Measurements from ENCODE around the gene CIT. TPM values are rescaled to one million over a fixed set of nuclear protein-coding genes. Genes with fewer than 3 reads are reported as not detected.
"Not testable (repeated sequence)": the region's sequence is repeated elsewhere in the genome, so short reads cannot be mapped to it uniquely, and the experiment has no call there.

CIT gene
- polyA plus RNA-seq (ENCODE audit: insufficient read length) = 8.1 TPM

DNA sequence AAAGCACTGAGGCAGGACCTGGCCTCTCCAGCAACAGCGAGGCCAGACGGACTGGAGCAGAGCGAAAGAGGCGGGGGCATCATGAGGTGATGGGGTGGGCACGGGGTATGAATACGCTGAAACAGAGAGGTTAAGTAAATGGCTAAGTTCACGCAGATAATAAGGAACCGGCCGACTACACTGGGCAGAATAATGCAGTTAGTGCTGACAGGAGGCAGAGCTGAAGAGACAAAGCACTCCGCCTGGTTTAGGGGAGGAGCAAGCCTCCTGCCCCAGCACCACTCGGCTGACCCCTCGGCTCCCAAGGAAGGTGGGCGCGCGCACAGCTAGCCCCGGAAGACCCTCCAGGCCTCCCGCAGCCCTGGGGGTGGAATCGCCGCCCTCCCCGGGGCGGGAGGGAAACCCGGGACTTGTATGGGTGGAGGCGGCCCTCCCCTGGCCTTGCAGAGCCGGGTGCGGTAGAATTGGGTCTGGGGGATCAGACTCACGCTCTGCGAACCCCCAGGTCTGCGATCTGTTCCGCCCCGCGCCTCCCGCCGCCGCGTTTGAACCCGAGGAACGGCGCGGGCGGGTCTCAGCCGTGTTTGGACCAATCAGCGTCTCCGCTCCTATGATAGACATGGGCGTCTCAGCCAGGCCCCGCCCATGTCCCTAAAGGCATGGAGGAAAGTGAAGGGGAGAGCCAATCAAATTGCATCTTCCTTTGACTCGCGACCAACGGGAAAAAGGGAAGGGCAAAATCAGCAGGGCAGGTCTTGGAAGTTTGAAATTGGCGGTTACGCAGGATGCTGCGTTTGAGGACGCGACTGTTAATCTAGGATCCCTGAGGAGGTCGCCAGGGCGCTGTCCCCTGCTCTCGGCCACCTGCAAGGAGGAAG, at the start of gene CIT:
Gene CIT (minus strand): TSS at position 560 of the 878 bp plus-strand sequence. CDS start 1,152 bp downstream, outside the sequence.
- peak; percentile 81 for DNase-seq (ENCODE audit: low read depth)

DNA sequence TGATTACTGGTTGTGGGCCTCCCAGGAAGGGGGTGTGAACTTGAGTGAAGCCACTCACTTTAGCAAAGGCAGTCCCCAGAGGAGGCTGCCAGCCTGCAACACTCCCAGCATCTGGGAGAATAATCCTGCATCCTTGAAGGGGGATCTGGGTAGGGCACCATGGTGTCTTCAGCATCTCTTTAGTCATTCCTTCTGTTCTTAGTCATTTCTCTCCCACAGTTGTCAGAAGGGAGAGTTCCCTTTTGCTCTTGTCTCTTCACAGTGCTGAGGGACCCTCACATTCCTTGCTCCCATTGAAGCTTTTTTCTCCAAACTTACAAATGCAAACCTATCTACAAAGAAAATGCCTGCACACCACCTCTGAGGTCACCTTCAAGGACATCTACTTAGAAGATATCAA, 48.1 kb upstream of the CIT start:
- no peak for DNase-seq (ENCODE audit: low read depth)

GRCh38 chr12:119920064-119920463, 42.9 kb upstream of the CIT start:
- DNase-seq (ENCODE audit: low read depth) = no peak

DNA sequence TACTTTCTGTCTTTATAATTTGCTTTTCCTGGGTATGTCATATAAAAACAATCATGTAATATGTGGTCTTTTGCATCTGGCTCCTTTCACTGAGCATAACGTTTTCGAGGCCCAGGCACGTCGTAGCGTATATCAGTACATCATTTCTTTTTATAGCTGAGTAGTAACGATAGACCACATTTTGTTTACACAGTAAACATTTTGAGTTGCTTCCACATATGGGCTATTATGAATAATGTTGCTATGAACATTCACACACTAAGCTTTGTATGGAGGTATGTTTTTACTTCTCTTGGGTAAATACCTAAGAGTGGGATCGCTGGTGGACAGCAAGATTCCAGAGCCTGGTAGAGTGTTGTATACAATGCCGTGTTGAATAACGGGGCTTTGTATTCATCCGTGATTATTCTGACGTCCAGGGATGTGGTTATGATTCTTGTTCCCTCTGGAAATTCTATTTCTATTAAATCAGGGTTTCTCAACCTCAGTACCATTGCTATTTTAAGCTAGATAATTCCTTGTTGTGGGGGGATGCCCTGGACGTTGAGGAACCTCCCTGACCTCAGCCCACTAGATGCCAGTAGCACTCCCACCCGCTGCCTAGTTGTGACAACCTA, 38.9 kb upstream of the CIT start:
- no peak for DNase-seq (ENCODE audit: low read depth)

DNA sequence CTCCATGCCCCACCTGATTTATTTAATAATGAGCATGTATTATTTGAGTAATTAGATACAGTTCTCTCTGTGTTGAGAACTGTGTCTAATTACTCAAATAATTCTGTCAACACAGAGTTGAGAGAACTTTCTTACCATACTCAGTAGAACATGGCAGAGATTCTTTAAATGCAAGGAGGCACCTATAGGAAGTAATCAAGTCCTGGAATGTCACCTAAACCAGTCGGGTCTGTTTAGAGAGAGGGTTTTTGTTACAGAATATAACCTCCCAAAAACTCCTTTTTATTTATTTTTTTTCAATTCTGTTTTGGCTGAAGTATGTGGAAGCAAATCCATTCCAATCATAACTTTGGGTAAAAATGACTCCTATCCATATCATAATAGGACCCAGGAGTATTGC, 37.5 kb upstream of the CIT start:
- DNase-seq (ENCODE audit: low read depth) = no peak

DNA sequence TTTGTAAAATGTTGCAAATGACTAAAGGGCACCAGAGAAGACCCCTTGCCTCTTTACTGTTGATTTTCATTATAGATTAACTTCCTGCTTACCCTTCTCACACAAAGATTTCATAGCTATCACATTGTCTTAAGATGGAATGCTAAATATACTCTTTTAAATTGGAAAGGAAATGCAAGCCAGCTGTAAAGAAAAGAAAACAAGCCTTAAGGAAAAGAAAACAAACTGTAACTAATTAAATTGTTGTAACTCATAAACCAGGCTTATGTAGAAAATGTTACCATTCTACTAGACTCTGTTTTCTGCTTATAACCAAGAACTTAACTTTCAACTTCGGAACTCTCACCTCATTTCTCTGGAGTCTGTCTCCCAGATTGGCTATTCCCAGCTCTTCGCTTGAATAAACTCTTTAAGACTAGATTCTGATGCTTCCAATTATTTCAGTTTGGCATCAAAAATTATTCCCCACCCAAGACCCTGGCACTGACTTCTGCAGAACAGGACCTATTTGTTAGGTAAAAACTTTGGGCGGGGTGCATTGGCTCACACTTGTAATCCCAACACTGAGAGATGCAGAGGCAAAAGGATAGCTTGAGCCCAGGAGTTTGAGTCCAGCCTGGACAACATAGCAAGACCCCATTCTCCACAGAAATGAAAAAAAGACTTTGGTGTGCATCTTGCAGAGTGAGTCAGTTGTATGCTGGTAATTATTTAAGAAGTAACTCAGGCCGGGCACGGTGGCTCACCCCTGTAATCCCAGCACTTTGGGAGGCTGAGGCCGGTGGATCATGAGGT, 36.6 kb upstream of the CIT start:
- no peak for DNase-seq (ENCODE audit: low read depth)

- peak; percentile 11 for DNase-seq (ENCODE audit: low read depth)
These were observed 34.1 kb upstream of the CIT start for GRCh38 chr12:119911182-119911581.

GRCh38 chr12:119910586-119910985, 33.5 kb upstream of the CIT start:
- no peak for DNase-seq (ENCODE audit: low read depth)

GRCh38 chr12:119902084-119902509, 25.0 kb upstream of the CIT start:
- no peak for DNase-seq (ENCODE audit: low read depth)

- DNase-seq (ENCODE audit: low read depth) = no peak
These were observed 24.6 kb upstream of the CIT start for GRCh38 chr12:119901670-119902069.

DNA sequence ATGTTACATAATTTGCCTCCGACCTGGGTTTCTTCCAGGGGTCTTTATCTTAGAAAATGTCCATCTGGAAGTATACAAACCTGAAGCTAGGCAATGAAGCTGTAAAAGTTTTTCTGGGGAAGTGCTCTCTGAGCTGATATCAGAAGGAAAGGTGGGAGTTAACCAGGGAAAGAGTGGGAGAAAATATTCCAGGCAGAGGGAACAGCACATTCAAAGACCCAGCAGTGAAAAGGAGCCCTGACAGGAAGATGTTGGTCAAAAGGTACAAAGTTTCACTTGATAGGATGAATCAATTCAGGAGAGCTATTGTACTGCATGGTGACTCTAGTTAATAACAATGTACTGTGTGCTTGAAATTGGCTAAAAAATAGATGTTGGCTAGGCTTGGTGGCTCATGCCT, 17.8 kb upstream of the CIT start:
- no peak for DNase-seq (ENCODE audit: low read depth)

- not testable (repeated sequence) for DNase-seq (ENCODE audit: low read depth)
These were observed 15.5 kb upstream of the CIT start for GRCh38 chr12:119892611-119893010.

DNA sequence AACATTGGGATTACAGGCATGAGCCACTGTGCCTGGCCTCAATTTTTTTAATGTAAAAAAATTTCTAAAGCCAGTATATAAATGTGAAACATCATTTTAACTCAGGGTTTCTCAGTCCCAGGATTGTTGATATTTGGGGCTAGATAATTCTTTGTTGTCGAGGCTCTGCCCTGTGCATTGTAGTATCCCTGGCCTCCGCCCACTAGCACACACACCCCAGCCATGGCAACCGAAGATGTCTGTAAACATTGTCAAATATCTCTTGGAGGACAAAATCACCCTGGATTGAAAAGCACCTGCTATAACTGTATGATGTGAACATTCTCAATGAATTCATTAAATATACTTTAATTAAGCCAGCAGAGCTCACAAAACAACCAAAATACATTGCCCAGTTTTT, 8.4 kb upstream of the CIT start:
- DNase-seq (ENCODE audit: low read depth) = no peak

DNA sequence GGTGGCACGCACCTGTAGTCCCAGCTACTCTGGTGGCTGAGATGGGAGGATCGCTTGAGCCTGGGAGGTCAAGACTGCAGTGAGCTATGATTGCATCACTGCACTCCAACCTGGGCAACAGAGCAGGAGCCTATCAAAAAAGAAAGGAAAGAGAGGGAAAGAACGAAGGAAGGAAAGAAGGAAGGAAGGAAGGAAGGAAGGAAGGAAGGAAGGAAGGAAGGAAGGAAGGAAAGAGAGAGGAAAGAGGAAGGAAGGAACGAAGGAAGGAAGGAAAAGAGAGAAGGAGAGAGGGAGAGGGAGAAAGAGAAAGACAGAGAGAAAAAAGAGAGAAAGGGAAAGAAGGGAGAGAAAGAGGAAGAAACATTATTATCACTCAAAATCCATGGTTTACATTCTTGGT, 6.7 kb upstream of the CIT start:
- not testable (repeated sequence) for DNase-seq (ENCODE audit: low read depth)

GRCh38 chr12:119883237-119883636, 6.1 kb upstream of the CIT start:
- DNase-seq (ENCODE audit: low read depth) = no peak

DNA sequence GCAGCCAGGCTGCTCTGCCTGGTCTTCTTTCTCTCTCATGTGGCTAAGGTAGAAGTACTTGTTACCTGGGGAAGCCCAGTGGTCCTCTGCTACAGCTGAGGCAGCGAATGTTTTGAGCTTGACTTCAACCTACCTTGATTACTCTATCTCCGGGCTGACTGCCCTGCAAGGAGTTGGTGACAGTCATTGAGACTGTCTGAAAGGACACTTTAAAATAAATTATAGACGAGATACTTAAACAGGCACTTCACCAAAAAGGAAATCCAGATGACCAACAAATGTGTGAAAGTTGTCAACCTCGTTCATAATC, 474 bp upstream of the CIT start:
- no peak for DNase-seq (ENCODE audit: low read depth)

- DNase-seq (ENCODE audit: low read depth) = no peak
These were observed 6.7 kb downstream of the CIT start for GRCh38 chr12:119870457-119870856.

DNA sequence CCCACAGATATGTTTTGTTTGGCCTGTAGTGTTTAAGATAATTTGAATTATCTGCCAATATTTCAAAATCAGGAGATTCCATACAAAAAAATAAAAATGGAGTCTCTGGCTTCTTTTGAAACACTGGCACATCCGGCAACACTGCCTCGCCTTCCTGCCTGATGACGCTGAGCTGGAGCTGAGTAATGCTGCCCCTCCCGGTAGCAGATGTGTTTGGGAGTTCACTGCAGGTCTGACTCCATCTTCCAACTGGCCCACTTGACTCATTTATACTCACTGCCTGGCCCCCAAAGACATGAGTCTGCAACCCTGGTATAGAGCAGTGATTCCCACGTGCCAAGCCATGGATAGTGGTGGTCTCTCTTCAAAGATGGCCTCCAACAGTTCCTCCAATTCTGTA, 7.4 kb downstream of the CIT start:
- no peak for DNase-seq (ENCODE audit: low read depth)

- no peak for DNase-seq (ENCODE audit: low read depth)
These were observed 8.1 kb downstream of the CIT start for GRCh38 chr12:119868992-119869391.

DNA sequence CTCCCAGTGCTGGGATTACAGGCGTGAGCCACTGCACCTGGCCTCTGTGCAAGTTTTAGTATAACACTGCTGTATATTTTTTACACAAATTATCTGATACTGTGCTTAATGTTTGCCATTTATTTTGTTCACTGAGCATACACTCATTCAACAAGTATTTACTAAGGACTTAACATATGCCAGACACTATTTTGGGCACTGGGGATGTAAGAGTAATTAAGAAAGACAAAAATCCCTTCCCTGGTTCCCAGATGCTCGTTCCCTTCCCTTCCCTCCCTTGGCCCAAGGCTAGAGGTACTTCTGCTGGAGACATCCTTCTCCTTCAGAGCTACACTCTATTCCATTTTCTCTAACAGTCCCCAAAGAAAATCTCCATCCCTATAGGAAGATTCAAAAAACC, 12.5 kb downstream of the CIT start:
- no peak for DNase-seq (ENCODE audit: low read depth)

DNA sequence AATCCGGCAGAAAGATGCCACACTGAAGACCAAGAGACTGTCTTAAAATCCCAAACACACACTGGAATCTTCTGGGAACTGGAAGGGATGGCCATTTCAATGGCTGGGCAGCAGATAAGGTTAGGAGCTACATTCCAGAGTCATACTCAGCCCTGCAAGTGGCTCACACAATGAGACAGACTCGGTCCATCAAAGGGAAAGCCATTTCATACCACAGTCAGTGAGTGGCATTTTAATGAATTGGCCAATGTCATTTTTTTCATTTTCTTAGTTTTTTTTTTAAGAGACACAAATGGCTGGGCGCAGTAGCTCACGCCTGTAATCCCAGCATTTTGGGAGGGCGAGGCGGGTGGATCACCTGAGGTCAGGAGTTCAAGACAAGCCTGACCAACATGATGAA, 17.9 kb downstream of the CIT start:
- DNase-seq (ENCODE audit: low read depth) = no peak

DNA sequence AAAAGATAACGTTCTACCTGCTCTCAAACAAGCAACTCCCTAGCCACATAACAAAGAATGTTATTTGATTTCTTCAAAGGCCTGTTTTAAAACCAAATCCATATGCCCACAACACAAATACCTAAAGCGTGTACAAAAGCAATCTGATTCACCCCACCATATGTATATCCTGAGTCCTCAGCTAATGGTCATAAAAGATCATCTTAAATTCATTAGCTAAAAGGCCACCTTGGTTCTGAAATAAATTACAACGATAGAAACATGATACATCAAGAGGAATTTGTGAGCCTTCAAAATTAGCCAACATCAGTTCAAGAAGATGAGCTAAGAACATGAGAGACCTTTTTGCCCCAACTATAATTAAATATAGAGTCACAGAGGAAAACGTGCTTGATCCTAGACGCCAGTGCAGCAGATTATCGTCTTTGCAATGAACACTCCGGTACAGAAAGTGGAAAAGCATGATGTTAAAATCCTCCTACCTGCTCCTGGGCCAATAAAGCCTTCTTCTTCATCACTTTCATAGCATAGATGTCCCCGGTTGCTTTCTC, 20.0 kb downstream of the CIT start:
- no peak for DNase-seq (ENCODE audit: low read depth)
